HepG2 (cell line): ENCODE measurements around the gene ACACB. TPM values are rescaled to one million over a fixed set of nuclear protein-coding genes. Genes with fewer than 3 reads are reported as not detected.

ENCODE experiments used
- ATAC-seq: fragments of 200-7000 bp; cut with Tn5 transposase; 3 replicates; pipeline ENCODE4 v1.9.1; 2020; ENCODE audit warnings: mild to moderate bottlenecking, moderate library complexity
- BruUV-seq: library from RNA; stranded (reverse); fragments of 400-500 nt; replicated peaks from 2 replicates; lab custom pipeline; 2021; lab: Mats Ljungman, UMichigan
- CTCF ChIA-PET: fragments of 300-600 bp; formaldehyde crosslinking; extraction: SDS; loops from one replicate; lab custom pipeline; 2021; ENCODE audit warnings: low total read pairs, inconsistent platforms, low intra/inter-chr PET ratio; lab: Yijun Ruan, JAX
- POLR2A ChIA-PET: fragments of 350-600 bp; sonication (Branson Sonifier 250); formaldehyde crosslinking; loops from one replicate; lab custom pipeline; 2020; ENCODE audit warnings: antibody characterized with exemption, inconsistent platforms; lab: Yijun Ruan, JAX
- DNase-seq: peaks from one replicate; pipeline ENCODE4 v3.0.0-alpha.2; 2015; ENCODE audit warnings: low spot score
- FAIRE-seq: peaks from 3 replicates; lab custom pipeline; 2011; peaks lifted over from hg19 to GRCh38; lab: Jason Lieb, UNC
- H2AFZ ChIP-seq: one replicate; pipeline ENCODE4 v1.6.1; 2011; ENCODE audit warnings: low read length, inconsistent platforms
- H3K27ac ChIP-seq: fragments of 300-600 bp; 3 replicates; pipeline ENCODE4 v1.8.0; 2011; ENCODE audit warnings: mixed run types, mild to moderate bottlenecking, mixed read lengths, low read length, inconsistent platforms; ENCODE audit not compliant: insufficient read depth; ENCODE audit errors: extremely low read length
- H3K27me3 ChIP-seq, 2 experiments: fragments of 200-600 bp in 1 of 2; 2 replicates in 1 of 2; 3 replicates in 1 of 2; pipeline versions ENCODE4 v1.6.0 to v1.8.0; 2011; ENCODE audit warnings: low read length in 2 of 2, mild to moderate bottlenecking in 2 of 2, moderate library complexity in 2 of 2, inconsistent platforms in 1 of 2; ENCODE audit not compliant: insufficient read depth in 2 of 2, control insufficient read depth in 1 of 2
- H3K36me3 ChIP-seq, 2 experiments: fragments of 200-600 bp in 1 of 2; replicated peaks in 1 of 2; 2 replicates in 1 of 2; 3 replicates in 1 of 2; pipeline versions ENCODE4 v1.5.1 to v1.8.0; 2011; ENCODE audit warnings: low read length in 2 of 2, inconsistent platforms in 1 of 2; ENCODE audit not compliant: insufficient read depth in 2 of 2, control insufficient read depth in 1 of 2
- H3K4me1 ChIP-seq: 2 replicates; pipeline ENCODE4 v1.5.1; 2012; ENCODE audit warnings: low read length, inconsistent platforms; ENCODE audit not compliant: insufficient read depth
- H3K4me2 ChIP-seq: 2 replicates; pipeline ENCODE4 v1.6.0; 2011; ENCODE audit warnings: low read depth, low read length, inconsistent platforms
- H3K4me3 ChIP-seq, 3 experiments: fragments of 200-600 bp in 1 of 3; sonication (generic), shearing (Covaris generic) in 1 of 3; replicated peaks in 1 of 3; 2 replicates each; pipeline ENCODE4 v1.5.1; 2011 to 2016; ENCODE audit warnings: low read length in 3 of 3, inconsistent platforms in 2 of 3, low read depth in 2 of 3, mild to moderate bottlenecking in 2 of 3, control low read depth in 1 of 3, mixed read lengths in 1 of 3; ENCODE audit not compliant: insufficient read depth in 1 of 3
- H3K79me2 ChIP-seq: one replicate; pipeline ENCODE4 v1.6.1; 2011; ENCODE audit warnings: low read length, inconsistent platforms; ENCODE audit not compliant: insufficient read depth
- H3K9ac ChIP-seq: 2 replicates; pipeline ENCODE4 v1.6.0; 2011; ENCODE audit warnings: mild to moderate bottlenecking, low read depth, low read length, inconsistent platforms; ENCODE audit not compliant: insufficient read depth
- H3K9me3 ChIP-seq: 2 replicates; pipeline ENCODE4 v1.5.1; 2012; ENCODE audit warnings: mild to moderate bottlenecking, low read length
- H4K20me1 ChIP-seq: 2 replicates; pipeline ENCODE4 v1.6.0; 2011; ENCODE audit warnings: inconsistent platforms, mild to moderate bottlenecking, low read length, moderate library complexity; ENCODE audit not compliant: insufficient read depth
- CBFB ChIP-seq: sonication (generic); formaldehyde crosslinking; IDR thresholded peaks from 2 replicates; pipeline ENCODE4 v1.4.0; 2020; ENCODE audit warnings: missing genetic modification reagents
- FOXA3 ChIP-seq: IDR thresholded peaks from 2 replicates; pipeline ENCODE4 v1.6.1; 2016; ENCODE audit warnings: missing genetic modification reagents, missing compliant biosample characterization
- NFIB ChIP-seq: sonication (generic); formaldehyde crosslinking; IDR thresholded peaks from 2 replicates; pipeline ENCODE4 v1.9.0; 2021; ENCODE audit warnings: missing genetic modification reagents, mild to moderate bottlenecking, borderline replicate concordance
- SCMH1 ChIP-seq: sonication (generic); formaldehyde crosslinking; IDR thresholded peaks from 2 replicates; pipeline ENCODE4 v1.9.0; 2021; ENCODE audit warnings: missing genetic modification reagents, mild to moderate bottlenecking, borderline replicate concordance
- ZBTB40 ChIP-seq, 2 experiments: fragments of 450-650 bp in 1 of 2; sonication (generic) in 1 of 2; formaldehyde crosslinking in 1 of 2; IDR thresholded peaks; 2 replicates each; pipeline versions ENCODE4 v1.6.1 to v1.8.0; 2016 to 2022; ENCODE audit warnings: antibody characterized with exemption in 1 of 2, mild to moderate bottlenecking in 1 of 2, missing genetic modification reagents in 1 of 2
- ZFAT ChIP-seq: sonication (generic); formaldehyde crosslinking; conservative IDR thresholded peaks from 2 replicates; pipeline ENCODE4 v1.8.1; 2023; ENCODE audit warnings: missing genetic modification reagents, inconsistent platforms
- ZNF431 ChIP-seq: sonication (generic); formaldehyde crosslinking; IDR thresholded peaks from 2 replicates; pipeline ENCODE4 v1.9.0; 2022; ENCODE audit warnings: missing genetic modification reagents, low read depth, mild to moderate bottlenecking, borderline replicate concordance
- ZNF484 ChIP-seq: sonication (generic); formaldehyde crosslinking; IDR thresholded peaks from 2 replicates; pipeline ENCODE4 v1.5.1; 2020; ENCODE audit warnings: mild to moderate bottlenecking, low read depth, missing genetic modification reagents, borderline replicate concordance
- ZNF576 ChIP-seq: sonication (generic); formaldehyde crosslinking; IDR thresholded peaks from 2 replicates; pipeline ENCODE4 v1.4.0; 2020; ENCODE audit warnings: mild to moderate bottlenecking, missing genetic modification reagents
- ZNF777 ChIP-seq: sonication (generic); formaldehyde crosslinking; IDR thresholded peaks from 2 replicates; pipeline ENCODE4 v1.4.0; 2020; ENCODE audit warnings: missing genetic modification reagents
- ZNF800 ChIP-seq: sonication (generic); formaldehyde crosslinking; IDR thresholded peaks from 2 replicates; pipeline ENCODE4 v1.4.0; 2020; ENCODE audit warnings: missing genetic modification reagents
- WGBS: methylation state at CpG from one replicate; pipeline ENCODE4 v1.1.6; 2017; ENCODE audit warnings: low lambda C conversion rate; 5-methylcytosine and 5-hydroxymethylcytosine counted together
- in situ Hi-C: cut with HindIII; loops from 2 replicates; pipeline ENCODE4 v1.10.0; 2017; ENCODE audit warnings: low pct_unique_long_range_greater_than_20kb; ENCODE audit not compliant: extremely low pct_ligation_motif_present
- intact Hi-C: fragments of 100-400 bp; cut with micrococcal nuclease; formaldehyde crosslinking; loops from one replicate; pipeline ENCODE4 v1.10.0; 2022; ENCODE audit not compliant: unreplicated experiment
- polyA plus RNA-seq, 8 experiments: library from polyadenylated mRNA; depleted of rRNA in 3 of 8; stranded (reverse) in 7 of 8; unstranded in 1 of 8; fragments of >200 nt; fragmentation: Illumina TruSeq in 4 of 8; extraction: Trizol in 4 of 8; gene quantifications; 2 replicates each; pipeline versions ENCODE4 v1.2.1 to v1.2.3, GENCODE V29; 2011 to 2016; ENCODE audit warnings: low read depth in 4 of 8, missing spikeins in 1 of 8, mixed read lengths in 1 of 8; ENCODE audit not compliant: insufficient read depth in 1 of 8
- total RNA-seq, 5 experiments: library from RNA; depleted of rRNA; stranded (reverse); fragments of >200 nt; fragmentation: Illumina TruSeq; extraction: Trizol; gene quantifications; 2 replicates each; pipeline ENCODE4 v1.2.3, GENCODE V29; 2016; ENCODE audit warnings: low read depth in 1 of 5

Gene ACACB
- total and polyA plus RNA-seq, 2 of the 13 experiments (the other 11 are each of a cell fraction or from before 2014, with no cell fraction given): 6.2 to 8.6 TPM

- TF ChIP-seq ZBTB40 (IDR thresholded peaks at IDR 0.05) (no peak), ZBTB40 (CRISPR knock-in tag; IDR thresholded peaks at IDR 0.05) (no peak)
Observed at GRCh38 chr12:109295764-109296425, 179.5 kb downstream of the ACACB start (continued).

GRCh38 chr12:109296431-109296830 lies 180.0 kb downstream of the ACACB start:
- in situ Hi-C loops (no loop called here), intact Hi-C loops (no loop called here)
- Histone ChIP-seq H3K79me2 (no peaks in the 10 kb centered on the region), H3K27me3 (peaks cover 0 to 4% of the 10 kb centered on the region in 2 experiments; a peak in 1 of 5 replicates), H3K9ac (no peak overlapping the region), H3K36me3 (no peaks in the 10 kb centered on the region), H3K27ac (no peak overlapping the region), H4K20me1 (no peaks in the 10 kb centered on the region), H3K4me3 (no peak overlapping the region), H3K4me1 (peaks cover 7% of the 10 kb centered on the region), H2AFZ (no peak overlapping the region), H3K9me3 (no peaks in the 10 kb centered on the region), H3K4me2 (no peak overlapping the region)
- ATAC-seq: no peak
- 52% methylated on average over 2 of the region's 3 CpGs for WGBS
- DNase-seq: no peak
- BruUV-seq: no TSS peak
- ChIA-PET CTCF (no interaction called here), POLR2A (no interaction called here)
- no peak for FAIRE-seq
- no peak for TF ChIP-seq ZFAT
- TF ChIP-seq ZNF777: no peak
- TF ChIP-seq SCMH1 (CRISPR knock-in tag): no peak
- TF ChIP-seq FOXA3 (CRISPR knock-in tag): no peak
- no peak for TF ChIP-seq CBFB
- no peak for TF ChIP-seq ZNF576 (CRISPR knock-in tag)
- no peak for TF ChIP-seq ZNF431 (CRISPR knock-in tag)
- TF ChIP-seq ZNF800 (CRISPR knock-in tag): no peak
- TF ChIP-seq ZNF484 (CRISPR knock-in tag): no peak
- TF ChIP-seq NFIB (CRISPR knock-in tag): no peak
